ENCODE measurements around the gene ACD. TPM values are rescaled to one million over a fixed set of nuclear protein-coding genes. Genes with fewer than 3 reads are reported as not detected.

Gene ACD
- total RNA-seq, 1 donor from 2014 or later: 21.3 TPM

DNA sequence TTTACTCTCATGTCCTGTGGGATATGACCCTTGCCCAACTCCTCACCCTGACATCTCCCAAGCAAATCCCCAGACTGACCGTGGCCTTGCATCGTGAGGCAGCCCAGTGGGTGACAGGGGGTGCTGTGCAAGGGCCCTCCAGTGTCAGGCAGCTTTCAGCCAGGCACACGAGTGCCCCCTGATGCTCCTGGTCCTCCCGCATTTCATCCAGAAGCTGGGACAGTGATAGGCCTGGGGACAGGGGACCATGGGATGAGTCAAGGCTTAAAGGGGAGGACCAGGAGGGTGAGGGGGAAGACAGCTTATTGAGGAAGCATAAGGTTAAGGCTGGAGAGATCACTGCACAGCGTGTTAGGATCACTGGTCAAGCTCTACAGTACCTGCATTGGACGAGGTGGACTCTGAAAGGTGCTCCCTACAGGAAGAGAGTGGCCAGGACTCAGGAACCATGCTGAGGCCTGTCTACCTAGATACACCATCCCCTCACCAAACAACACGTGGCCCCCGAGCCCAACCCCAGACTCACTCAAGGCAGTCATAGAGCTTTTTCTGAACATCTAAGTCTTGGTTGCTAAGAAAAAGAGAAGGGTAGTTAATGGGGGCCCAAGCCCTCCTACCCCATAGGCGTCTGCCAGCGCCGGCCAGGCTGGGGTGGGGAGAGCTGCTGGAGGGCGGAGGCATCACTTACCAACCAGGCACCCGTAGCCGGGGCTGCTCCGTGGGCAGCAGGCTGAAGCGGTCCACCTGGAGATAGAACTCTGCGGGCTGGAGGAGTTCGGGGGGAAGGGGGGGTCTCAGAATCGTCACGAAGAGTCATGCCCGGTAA is 998 bp downstream of the ACD start:
- DNase-seq (ENCODE audit: extremely low spot score, unreplicated experiment): no peak
- Mint-ChIP-seq H3K9me3 (ENCODE audit: unreplicated experiment) (no peaks in the 10 kb centered on the region), H3K4me1 (ENCODE audit: unreplicated experiment) (peaks cover 15% of the 10 kb centered on the region), H3K27ac (ENCODE audit: unreplicated experiment) (peak overlapping the region; percentile 23), H3K36me3 (ENCODE audit: unreplicated experiment) (no peaks in the 10 kb centered on the region), H3K4me3 (ENCODE audit: unreplicated experiment) (peak overlapping the region; percentile 87), H3K27me3 (ENCODE audit: unreplicated experiment) (no peaks in the 10 kb centered on the region)
- TF ChIP-seq, protein P1, sequence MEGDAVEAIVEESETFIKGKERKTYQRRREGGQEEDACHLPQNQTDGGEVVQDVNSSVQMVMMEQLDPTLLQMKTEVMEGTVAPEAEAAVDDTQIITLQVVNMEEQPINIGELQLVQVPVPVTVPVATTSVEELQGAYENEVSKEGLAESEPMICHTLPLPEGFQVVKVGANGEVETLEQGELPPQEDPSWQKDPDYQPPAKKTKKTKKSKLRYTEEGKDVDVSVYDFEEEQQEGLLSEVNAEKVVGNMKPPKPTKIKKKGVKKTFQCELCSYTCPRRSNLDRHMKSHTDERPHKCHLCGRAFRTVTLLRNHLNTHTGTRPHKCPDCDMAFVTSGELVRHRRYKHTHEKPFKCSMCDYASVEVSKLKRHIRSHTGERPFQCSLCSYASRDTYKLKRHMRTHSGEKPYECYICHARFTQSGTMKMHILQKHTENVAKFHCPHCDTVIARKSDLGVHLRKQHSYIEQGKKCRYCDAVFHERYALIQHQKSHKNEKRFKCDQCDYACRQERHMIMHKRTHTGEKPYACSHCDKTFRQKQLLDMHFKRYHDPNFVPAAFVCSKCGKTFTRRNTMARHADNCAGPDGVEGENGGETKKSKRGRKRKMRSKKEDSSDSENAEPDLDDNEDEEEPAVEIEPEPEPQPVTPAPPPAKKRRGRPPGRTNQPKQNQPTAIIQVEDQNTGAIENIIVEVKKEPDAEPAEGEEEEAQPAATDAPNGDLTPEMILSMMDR (IDR thresholded peaks at IDR 0.05): no peak

DNA sequence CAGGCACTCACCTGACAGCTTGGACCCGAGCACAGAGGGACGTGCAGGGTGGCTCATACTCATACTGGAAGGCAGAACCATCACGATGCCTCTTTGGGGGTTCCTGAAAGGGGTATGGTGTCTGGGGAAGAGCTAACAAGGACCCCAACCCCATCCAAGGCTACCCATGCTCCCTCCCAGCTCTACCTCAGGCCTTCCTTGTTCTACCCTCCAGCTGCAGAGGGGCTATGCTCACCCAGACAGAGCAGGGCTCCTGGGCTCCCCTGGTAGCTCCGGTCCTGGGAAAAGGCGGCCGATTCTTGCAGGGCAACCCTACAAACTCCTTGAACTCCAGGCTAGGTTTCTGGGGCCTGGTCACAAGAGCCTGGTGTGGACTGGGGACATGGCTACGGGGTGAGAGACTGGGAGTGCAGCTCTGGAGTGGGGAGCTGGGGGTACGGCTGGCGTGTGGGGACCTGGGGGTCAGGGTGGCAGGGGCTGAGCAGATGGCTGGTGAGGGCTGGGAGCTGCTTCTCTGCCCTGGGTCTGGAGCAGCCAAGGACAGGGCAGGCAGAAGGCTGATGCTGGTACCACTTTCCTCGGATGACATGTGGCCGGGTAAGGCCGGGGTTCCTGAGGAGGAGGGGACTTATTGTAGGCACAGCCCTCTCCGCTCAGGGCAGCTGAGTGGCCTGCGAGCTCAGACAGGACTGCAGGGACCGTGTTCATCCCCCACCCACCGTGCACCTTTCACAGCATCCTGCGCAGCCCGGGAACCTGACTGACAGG is 2.1 kb downstream of the ACD start:
- TF ChIP-seq, protein P1 (IDR thresholded peaks at IDR 0.05): no peak
- Mint-ChIP-seq H3K4me1 (ENCODE audit: unreplicated experiment) (peaks cover 18% of the 10 kb centered on the region), H3K4me3 (ENCODE audit: unreplicated experiment) (no peak overlapping the region), H3K27me3 (ENCODE audit: unreplicated experiment) (no peaks in the 10 kb centered on the region), H3K9me3 (ENCODE audit: unreplicated experiment) (no peaks in the 10 kb centered on the region), H3K27ac (ENCODE audit: unreplicated experiment) (no peak overlapping the region), H3K36me3 (ENCODE audit: unreplicated experiment) (no peaks in the 10 kb centered on the region)
- DNase-seq (ENCODE audit: extremely low spot score, unreplicated experiment): no peak

DNA sequence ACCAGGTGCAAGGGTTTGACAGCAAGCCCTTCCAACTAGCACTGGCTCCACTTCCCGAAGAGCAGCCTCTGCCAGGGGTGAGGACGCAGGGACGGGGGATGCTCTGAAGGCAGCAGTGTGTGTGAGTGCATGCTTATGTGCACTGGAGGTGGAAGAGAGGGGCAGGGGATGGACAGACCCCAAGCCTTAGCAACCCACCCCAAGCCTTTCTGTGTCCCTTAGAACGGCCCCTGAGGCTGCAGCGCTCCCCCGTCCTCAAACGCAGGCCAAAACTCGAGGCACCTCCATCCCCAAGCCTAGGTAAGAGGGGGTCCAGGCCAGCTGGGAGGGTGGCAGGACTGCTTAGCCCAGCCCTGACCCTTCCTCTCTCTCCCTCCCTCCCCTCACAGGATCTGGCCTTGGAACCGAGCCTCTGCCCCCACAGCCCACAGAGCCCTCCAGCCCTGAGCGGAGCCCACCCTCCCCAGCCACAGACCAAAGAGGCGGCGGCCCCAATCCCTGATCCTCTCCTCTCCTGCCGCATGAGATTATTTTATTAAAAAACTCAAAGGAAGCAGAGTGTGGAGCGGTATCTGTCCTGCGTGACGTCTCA is 2.9 kb downstream of the ACD start:
- no peaks in the 10 kb centered on the region for H3K36me3 Mint-ChIP-seq (ENCODE audit: unreplicated experiment)
- no peaks in the 10 kb centered on the region for H3K9me3 Mint-ChIP-seq (ENCODE audit: unreplicated experiment)
- H3K27ac Mint-ChIP-seq (ENCODE audit: unreplicated experiment): no peak overlapping the region
- peaks cover 2% of the 10 kb centered on the region for H3K27me3 Mint-ChIP-seq (ENCODE audit: unreplicated experiment)
- no peak for DNase-seq (ENCODE audit: extremely low spot score, unreplicated experiment)
- peaks cover 18% of the 10 kb centered on the region for H3K4me1 Mint-ChIP-seq (ENCODE audit: unreplicated experiment)
- TF ChIP-seq, protein P1 (IDR thresholded peaks at IDR 0.05): no peak
- H3K4me3 Mint-ChIP-seq (ENCODE audit: unreplicated experiment): no peak overlapping the region

DNA sequence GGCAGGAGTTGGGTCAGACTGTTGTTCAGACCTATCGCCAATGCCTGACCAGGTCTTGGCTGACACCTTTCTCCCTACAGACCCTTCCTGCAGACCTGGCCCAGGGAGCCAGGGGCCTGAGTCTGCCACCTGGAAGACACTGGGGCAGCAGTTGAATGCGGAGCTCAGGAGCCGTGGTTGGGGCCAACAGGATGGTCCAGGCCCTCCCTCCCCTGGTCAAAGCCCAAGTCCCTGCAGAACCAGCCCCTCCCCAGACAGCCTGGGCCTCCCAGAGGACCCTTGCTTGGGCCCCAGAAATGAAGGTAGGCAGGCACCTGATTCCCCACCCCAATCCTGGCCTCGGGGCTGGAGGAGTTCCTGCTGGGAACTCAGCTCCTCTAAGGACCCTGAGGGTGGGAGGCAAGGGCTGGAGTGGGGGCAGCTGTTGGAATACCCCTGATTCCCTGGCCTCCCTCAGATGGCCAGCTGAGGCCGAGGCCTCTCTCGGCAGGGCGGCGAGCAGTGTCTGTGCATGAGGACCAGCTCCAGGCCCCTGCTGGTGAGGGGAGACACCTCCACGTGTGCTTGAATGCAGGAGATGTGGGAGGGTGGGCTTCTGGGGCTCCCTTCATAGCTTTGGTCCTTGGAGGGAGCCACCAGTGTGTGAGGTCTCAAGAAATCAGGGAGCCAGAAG is 3.6 kb downstream of the ACD start:
- Mint-ChIP-seq H3K4me3 (ENCODE audit: unreplicated experiment) (no peak overlapping the region), H3K4me1 (ENCODE audit: unreplicated experiment) (peaks cover 20% of the 10 kb centered on the region), H3K27me3 (ENCODE audit: unreplicated experiment) (peaks cover 7% of the 10 kb centered on the region), H3K36me3 (ENCODE audit: unreplicated experiment) (no peaks in the 10 kb centered on the region), H3K9me3 (ENCODE audit: unreplicated experiment) (no peaks in the 10 kb centered on the region), H3K27ac (ENCODE audit: unreplicated experiment) (no peak overlapping the region)
- TF ChIP-seq, protein P1 (IDR thresholded peaks at IDR 0.05): no peak
- no peak for DNase-seq (ENCODE audit: extremely low spot score, unreplicated experiment)
